Measurements from ENCODE around the gene NTRK2.

Gene NTRK2

DNA sequence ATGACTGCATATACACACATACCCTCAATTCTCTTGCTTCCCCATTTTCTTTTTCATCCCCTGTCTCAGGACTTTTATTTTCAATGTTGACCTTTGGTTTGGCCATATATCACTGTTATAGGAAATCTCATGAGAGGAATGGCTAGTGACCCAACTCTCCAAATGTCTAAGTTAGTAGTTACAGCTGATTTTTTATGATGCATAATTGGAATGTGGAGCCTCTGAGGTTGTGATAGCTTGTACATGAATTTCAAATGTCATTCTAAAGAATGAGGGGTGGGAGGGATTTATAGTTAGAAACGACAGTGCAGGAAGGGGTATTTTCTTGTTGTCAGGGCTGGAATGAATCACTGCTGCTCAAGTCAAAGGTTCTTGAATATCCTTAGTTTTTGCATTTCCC lies 356.1 kb downstream of the NTRK2 start:
- no peak overlapping the region for H3K4me2 ChIP-seq (ENCODE audit: low read length)
- H3K4me3 ChIP-seq (ENCODE audit: low read depth, low read length, poor library complexity, severe bottlenecking), result no peak overlapping the region
- no peak overlapping the region for H3K9ac ChIP-seq (ENCODE audit: low read length)
- no peaks in the 10 kb centered on the region for H4K20me1 ChIP-seq (ENCODE audit: insufficient read depth, low read length)
- no peaks in the 10 kb centered on the region for H3K27me3 ChIP-seq (ENCODE audit: insufficient read depth, low read length)
- H3K79me2 ChIP-seq (ENCODE audit: insufficient read depth, low read length), result no peaks in the 10 kb centered on the region
- H3K4me1 ChIP-seq (ENCODE audit: insufficient read depth, low read length, severe bottlenecking), result no peaks in the 10 kb centered on the region
- no peaks in the 10 kb centered on the region for H3F3A ChIP-seq (ENCODE audit: insufficient read depth, low read length)
- no peaks in the 10 kb centered on the region for H3K9me2 ChIP-seq (ENCODE audit: low read depth, low read length)
- no peaks in the 10 kb centered on the region for H3K36me3 ChIP-seq (ENCODE audit: insufficient read depth, low read length)
- no peak overlapping the region for H2AFZ ChIP-seq (ENCODE audit: low read length)
- no peak overlapping the region for H3K27ac ChIP-seq (ENCODE audit: low read depth, low read length, poor library complexity, severe bottlenecking)
- H3K9me3 ChIP-seq (ENCODE audit: low read length), result no peaks in the 10 kb centered on the region
- TF ChIP-seq, protein P1, sequence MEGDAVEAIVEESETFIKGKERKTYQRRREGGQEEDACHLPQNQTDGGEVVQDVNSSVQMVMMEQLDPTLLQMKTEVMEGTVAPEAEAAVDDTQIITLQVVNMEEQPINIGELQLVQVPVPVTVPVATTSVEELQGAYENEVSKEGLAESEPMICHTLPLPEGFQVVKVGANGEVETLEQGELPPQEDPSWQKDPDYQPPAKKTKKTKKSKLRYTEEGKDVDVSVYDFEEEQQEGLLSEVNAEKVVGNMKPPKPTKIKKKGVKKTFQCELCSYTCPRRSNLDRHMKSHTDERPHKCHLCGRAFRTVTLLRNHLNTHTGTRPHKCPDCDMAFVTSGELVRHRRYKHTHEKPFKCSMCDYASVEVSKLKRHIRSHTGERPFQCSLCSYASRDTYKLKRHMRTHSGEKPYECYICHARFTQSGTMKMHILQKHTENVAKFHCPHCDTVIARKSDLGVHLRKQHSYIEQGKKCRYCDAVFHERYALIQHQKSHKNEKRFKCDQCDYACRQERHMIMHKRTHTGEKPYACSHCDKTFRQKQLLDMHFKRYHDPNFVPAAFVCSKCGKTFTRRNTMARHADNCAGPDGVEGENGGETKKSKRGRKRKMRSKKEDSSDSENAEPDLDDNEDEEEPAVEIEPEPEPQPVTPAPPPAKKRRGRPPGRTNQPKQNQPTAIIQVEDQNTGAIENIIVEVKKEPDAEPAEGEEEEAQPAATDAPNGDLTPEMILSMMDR (IDR thresholded peaks at IDR 0.05; ENCODE audit: low read length), result no peak
- TF ChIP-seq EZH2 (IDR thresholded peaks at IDR 0.05; ENCODE audit: borderline replicate concordance, low read length), result no peak

DNA sequence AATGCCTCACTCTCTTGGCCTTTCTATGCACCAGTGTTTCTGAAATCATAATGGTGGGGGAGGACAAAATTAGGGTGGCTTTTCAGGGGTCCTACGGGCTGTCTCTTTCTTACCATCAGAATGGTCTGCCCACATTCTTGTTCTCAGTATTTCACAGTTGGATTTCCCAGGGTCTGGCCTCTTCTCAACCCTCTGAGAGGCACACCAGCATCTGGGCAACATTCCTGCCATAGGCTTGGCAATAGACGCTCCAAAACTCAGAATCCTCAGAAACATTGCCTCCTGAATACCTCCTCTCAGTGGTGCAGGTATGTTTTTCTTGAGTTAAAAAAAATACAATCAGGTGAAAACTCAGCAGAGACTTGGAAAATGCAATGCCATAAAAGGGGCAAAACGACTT lies 358.3 kb downstream of the NTRK2 start:
- H3K79me2 ChIP-seq (ENCODE audit: insufficient read depth, low read length), result no peaks in the 10 kb centered on the region
- H4K20me1 ChIP-seq (ENCODE audit: insufficient read depth, low read length), result no peaks in the 10 kb centered on the region
- H3K36me3 ChIP-seq (ENCODE audit: insufficient read depth, low read length), result no peaks in the 10 kb centered on the region
- H3K27me3 ChIP-seq (ENCODE audit: insufficient read depth, low read length), result no peaks in the 10 kb centered on the region
- TF ChIP-seq EZH2 (IDR thresholded peaks at IDR 0.05; ENCODE audit: borderline replicate concordance, low read length), result no peak
- TF ChIP-seq, protein P1 (IDR thresholded peaks at IDR 0.05; ENCODE audit: low read length), result no peak
- H3K4me2 ChIP-seq (ENCODE audit: low read length), result no peak overlapping the region
- H3F3A ChIP-seq (ENCODE audit: insufficient read depth, low read length), result no peaks in the 10 kb centered on the region
- H2AFZ ChIP-seq (ENCODE audit: low read length), result no peak overlapping the region
- H3K9ac ChIP-seq (ENCODE audit: low read length), result no peak overlapping the region
- H3K9me2 ChIP-seq (ENCODE audit: low read depth, low read length), result no peaks in the 10 kb centered on the region
- H3K9me3 ChIP-seq (ENCODE audit: low read length), result no peaks in the 10 kb centered on the region
- H3K4me1 ChIP-seq (ENCODE audit: insufficient read depth, low read length, severe bottlenecking), result no peaks in the 10 kb centered on the region
- H3K27ac ChIP-seq (ENCODE audit: low read depth, low read length, poor library complexity, severe bottlenecking), result no peak overlapping the region
- no peak overlapping the region for H3K4me3 ChIP-seq (ENCODE audit: low read depth, low read length, poor library complexity, severe bottlenecking)

DNA sequence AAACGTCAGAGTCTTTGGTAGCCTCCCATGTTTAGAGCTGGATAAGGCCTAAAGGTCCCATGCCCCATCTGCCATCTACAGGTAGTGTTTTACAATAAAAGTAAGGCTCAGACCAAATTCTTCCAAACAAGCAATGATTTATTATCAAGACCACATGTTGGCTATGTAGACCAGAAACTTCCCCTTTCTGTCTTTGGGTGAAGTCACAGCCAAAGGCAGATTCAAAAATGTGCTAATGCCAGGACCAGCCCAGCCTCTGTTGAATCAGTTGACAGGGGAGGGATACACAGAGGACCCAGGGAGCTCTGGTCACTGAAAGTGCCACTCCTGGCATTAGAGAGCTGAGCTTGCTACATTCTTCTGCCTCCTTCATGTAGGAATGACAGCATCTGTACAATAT lies 360.8 kb downstream of the NTRK2 start:
- Histone ChIP-seq H3K9ac (ENCODE audit: low read length) (no peak overlapping the region), H3K36me3 (ENCODE audit: insufficient read depth, low read length) (no peaks in the 10 kb centered on the region), H3K79me2 (ENCODE audit: insufficient read depth, low read length) (no peaks in the 10 kb centered on the region), H3K9me2 (ENCODE audit: low read depth, low read length) (no peaks in the 10 kb centered on the region), H3F3A (ENCODE audit: insufficient read depth, low read length) (no peaks in the 10 kb centered on the region), H3K9me3 (ENCODE audit: low read length) (no peaks in the 10 kb centered on the region), H3K4me2 (ENCODE audit: low read length) (no peak overlapping the region), H3K27ac (ENCODE audit: low read depth, low read length, poor library complexity, severe bottlenecking) (no peak overlapping the region), H4K20me1 (ENCODE audit: insufficient read depth, low read length) (no peaks in the 10 kb centered on the region), H3K4me1 (ENCODE audit: insufficient read depth, low read length, severe bottlenecking) (no peaks in the 10 kb centered on the region), H3K27me3 (ENCODE audit: insufficient read depth, low read length) (no peaks in the 10 kb centered on the region), H2AFZ (ENCODE audit: low read length) (no peak overlapping the region), H3K4me3 (ENCODE audit: low read depth, low read length, poor library complexity, severe bottlenecking) (no peak overlapping the region)
- TF ChIP-seq EZH2 (IDR thresholded peaks at IDR 0.05; ENCODE audit: borderline replicate concordance, low read length), result no peak
- TF ChIP-seq, protein P1 (IDR thresholded peaks at IDR 0.05; ENCODE audit: low read length), result no peak
